ENCODE results near the gene TMPRSS5.
"Not testable (repeated sequence)": the region's sequence is repeated elsewhere in the genome, so short reads cannot be mapped to it uniquely, and the experiment has no call there.

The TMPRSS5 gene

GRCh38 chr11:113697111-113697510, 9.0 kb downstream of the TMPRSS5 start:
- no peak for DNase-seq

DNA sequence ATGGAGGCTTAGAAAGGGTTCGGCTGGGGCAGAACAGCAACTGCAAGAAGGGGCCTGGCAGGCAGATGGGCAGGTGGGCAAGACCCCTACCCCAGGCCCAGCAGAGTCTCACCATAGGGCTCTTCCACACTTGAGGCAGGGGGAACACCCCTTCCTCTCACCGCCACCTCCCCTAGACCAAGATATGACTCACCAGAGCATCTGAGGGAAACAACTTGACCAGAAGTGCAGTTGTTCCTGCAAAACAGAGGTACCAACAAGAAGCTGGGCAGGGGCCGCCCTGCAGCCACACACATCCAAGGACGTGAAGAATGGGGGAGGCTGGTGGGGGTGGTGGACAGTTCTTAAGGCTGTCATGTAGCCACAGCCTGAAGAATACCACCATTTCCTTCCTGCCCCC, 10.9 kb downstream of the TMPRSS5 start:
- no peak for DNase-seq

GRCh38 chr11:113694390-113694789, 11.7 kb downstream of the TMPRSS5 start:
- no peak for DNase-seq

DNA sequence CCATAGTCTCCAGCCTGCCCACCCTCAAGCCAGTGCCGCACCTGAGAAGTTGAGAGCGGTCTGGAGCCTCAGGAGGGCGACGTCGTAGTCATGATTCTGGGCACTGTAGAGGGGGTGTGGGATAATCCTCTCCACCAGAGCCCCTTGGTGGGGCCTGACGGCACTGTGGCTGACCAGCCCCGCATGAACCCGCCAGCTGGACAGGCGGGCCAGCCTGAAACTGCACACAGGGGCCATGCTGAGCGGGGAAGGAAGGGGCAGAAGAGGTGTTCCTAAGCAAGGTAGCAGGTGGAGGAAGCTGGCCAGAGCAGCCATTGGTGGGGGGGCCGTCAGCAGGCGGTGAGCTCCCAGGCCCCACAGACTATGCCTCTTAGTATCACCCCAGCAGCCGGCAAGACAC, 13.1 kb downstream of the TMPRSS5 start:
- no peak for DNase-seq

DNA sequence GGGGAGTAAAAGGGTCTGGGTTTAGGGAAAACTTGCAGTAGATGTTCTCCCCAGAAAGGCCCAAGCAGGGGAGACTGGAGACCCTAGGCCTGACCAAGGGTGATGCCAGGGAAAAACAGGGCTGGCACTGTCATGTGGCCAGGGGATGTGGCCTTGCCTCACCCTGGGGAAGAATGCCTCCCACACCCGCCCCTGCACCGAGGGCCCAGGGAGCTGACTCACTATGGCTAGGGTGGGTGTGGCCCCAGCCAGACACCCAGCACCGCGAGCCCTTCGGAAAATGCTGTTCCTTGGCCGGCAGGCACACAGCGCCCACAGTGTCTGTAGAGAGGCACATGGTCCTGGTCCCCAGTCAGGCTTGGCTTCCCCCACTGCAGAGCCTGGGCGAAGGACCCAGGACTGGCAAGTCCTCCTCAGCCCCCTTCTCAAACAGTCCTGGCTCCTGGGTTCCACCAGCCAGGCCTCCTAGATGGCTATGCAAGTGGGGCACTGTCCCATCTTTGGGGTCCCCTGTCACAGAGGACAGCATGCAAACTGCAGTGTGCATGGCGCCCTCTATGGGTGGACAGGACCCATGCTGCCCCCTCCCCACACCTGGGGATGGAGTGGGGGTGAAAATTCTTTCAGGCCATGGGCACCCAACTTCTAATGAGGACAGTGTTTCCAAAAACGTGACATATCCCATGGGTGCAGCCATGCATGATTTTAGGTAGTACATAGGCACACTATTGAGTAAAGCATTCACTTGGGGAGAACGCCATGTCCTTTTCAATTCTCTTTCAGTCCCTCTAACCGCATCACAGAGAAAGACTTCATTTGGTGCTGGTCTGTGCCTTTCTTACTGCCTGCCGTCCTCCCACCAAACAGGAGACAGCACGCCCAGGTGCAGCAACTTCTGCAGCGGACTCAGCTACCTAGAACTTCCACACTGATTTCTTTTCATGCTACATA, 15.2 kb downstream of the TMPRSS5 start:
- no peak for DNase-seq

- no peak for DNase-seq
Measured at GRCh38 chr11:113689768-113690618, 16.1 kb downstream of the TMPRSS5 start.

GRCh38 chr11:113685654-113686359, 20.3 kb downstream of the TMPRSS5 start:
- no peak for DNase-seq

GRCh38 chr11:113684496-113684895, 21.6 kb downstream of the TMPRSS5 start:
- no peak for DNase-seq

GRCh38 chr11:113683481-113684046, 22.5 kb downstream of the TMPRSS5 start:
- no peak for DNase-seq

GRCh38 chr11:113681711-113682413, 24.2 kb downstream of the TMPRSS5 start:
- DNase-seq = no peak

DNA sequence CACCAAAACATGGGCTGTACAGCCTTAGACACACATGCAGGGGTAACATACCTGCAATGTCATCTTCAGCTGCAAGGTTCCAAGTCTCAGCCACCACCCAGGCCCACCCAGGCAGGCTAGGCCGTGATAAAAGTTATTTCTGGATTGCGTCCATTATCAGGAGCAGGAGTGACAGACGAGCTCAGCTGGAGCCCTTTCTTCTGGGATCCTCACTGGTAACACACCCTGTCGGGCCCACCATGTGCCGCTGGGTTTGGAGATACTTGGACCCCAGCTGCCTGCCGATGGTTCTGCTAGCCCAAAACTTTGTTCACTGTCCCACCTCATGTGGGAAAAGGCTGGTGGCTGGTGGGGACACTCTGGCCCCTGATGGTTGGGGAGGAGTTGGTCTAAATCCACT, 24.8 kb downstream of the TMPRSS5 start:
- no peak for DNase-seq

- no peak for DNase-seq
Measured at GRCh38 chr11:113677685-113678084, 28.4 kb downstream of the TMPRSS5 start.

GRCh38 chr11:113675565-113675964, 30.5 kb downstream of the TMPRSS5 start:
- DNase-seq = no peak

GRCh38 chr11:113675003-113675561, 31.0 kb downstream of the TMPRSS5 start:
- DNase-seq = no peak

- no peak for DNase-seq
Measured at GRCh38 chr11:113674397-113674685, 31.8 kb downstream of the TMPRSS5 start.

GRCh38 chr11:113673550-113674396, 32.3 kb downstream of the TMPRSS5 start:
- no peak for DNase-seq

- DNase-seq = not testable (repeated sequence)
Measured at GRCh38 chr11:113671914-113672313, 34.2 kb downstream of the TMPRSS5 start.

DNA sequence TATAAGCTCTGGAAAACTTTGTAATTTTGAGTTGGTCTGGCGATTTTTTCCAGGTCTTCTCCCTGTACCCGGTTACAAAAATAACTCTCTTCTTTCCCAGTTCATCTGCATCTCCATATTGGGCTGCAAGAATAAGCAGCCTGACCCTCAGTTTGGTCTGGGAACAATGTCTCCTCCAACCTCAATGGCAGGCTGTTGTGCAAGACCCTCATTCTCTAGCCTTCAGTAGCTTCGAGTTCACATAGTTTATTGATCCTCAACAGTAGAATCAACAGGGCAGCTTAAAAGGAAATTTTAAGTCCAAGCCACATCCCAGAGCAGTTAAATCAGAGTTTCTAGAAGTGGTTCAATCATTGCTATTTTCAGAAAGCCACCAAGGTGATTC, 35.3 kb downstream of the TMPRSS5 start:
- DNase-seq = no peak

DNA sequence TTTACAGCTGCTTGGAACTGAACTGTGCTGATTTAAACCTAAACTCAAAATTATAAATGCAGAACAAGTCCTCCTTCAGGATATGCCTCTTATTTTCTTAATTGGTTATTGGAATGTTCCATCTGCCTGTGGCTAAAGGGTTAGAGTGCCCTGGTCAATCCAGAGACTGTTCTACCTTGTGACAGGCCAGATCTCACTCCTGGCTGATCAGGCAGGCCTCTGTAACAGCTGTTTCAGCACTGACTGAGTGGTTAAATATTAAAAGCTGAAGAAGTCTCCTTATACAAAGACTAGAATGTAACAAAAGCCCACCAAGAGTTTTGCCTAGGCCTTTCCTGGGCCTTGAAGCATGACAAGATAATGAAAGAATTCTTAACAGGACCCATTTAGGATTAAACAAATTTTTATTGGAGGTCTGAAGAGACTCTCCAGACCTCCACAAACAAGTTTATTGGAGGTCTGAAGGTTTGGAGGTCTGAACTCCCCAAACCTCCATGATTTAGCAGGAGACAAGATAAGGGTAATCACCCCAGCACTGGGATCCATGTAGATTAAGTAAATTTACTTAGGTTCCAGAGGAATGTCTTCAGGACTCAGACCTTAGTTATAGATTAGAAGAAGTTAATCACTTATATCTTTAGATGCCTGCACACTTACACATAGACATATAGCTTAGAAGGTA, 35.8 kb downstream of the TMPRSS5 start:
- DNase-seq = no peak

- no peak for DNase-seq
Measured at GRCh38 chr11:113668255-113668654, 37.9 kb downstream of the TMPRSS5 start.

All from NCI-H774 (cell line).